Breast epithelium (tissue), 3 donors: ENCODE measurements around the gene NDUFS6.

Source experiments
- CTCF ChIP-seq, 3 donors: fragments of 450-650 bp; IDR thresholded peaks; one replicate each; pipeline ENCODE4 v1.5.1; 2016 to 2017; ENCODE audit warnings: antibody characterized with exemption in 3 of 3, mild to moderate bottlenecking in 3 of 3, moderate library complexity in 3 of 3
- POLR2A ChIP-seq: fragments of 450-650 bp; IDR thresholded peaks from one replicate; pipeline ENCODE4 v1.6.1; 2016; ENCODE audit warnings: antibody characterized with exemption, mild to moderate bottlenecking, moderate library complexity
- POLR2AphosphoS5 ChIP-seq, 3 donors: sonication (generic); formaldehyde crosslinking; IDR thresholded peaks; one replicate each; pipeline ENCODE4 v1.6.1; 2017; ENCODE audit warnings: antibody characterized with exemption in 3 of 3

- no peak for TF ChIP-seq CTCF (IDR thresholded peaks at IDR 0.05)
- TF ChIP-seq POLR2A: no peak
- no peak for TF ChIP-seq POLR2AphosphoS5 (IDR thresholded peaks at IDR 0.05)
These were observed 5.8 kb downstream of the NDUFS6 start for GRCh38 chr5:1806974-1807373.
